ENCODE data around the gene CBX5.
"Not testable (repeated sequence)": the region's sequence is repeated elsewhere in the genome, so short reads cannot be mapped to it uniquely, and the experiment has no call there.

The CBX5 gene

DNA sequence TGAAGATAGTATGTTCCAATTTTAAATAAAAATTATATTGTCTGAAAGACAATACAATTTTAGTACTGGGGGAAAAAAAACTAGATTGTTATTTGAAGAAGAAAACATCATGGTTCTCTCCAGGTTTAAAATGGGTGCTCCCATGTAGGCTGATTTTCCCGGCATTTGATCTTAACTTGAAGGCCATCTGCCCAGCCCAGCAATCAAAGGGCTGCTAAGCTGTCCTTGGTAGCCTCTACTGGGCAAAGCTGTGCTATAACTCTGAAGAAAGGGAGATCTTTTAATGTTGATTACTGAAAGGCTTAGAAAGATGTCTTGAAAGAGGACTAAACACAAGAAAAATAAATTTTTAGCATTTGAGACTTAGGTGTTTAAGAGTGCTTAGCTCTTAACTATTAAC, 41.4 kb downstream of the CBX5 start:
- H3K4me3 ChIP-seq (ENCODE audit: low read length) = no peak overlapping the region
- DNase-seq (ENCODE audit: low read depth, low spot score) = no peak

DNA sequence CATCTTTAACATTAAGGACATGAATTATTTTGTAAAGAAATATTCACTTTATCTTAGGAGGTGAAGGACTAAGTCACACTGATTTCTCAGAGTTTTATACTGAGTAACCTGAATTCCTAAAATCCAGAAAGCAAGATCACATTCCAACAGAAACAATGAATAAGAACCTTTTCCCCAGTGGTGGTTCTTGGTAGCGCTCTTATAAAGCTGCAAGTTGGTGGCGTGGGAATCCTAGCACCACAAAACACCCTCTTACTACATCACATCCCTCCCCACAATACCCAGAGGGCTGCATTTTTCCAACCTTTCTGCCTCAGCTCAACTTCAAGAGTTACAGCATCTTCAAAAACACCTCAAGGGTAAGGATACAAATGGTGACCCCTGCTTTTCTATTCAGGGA, 47.1 kb downstream of the CBX5 start:
- DNase-seq (ENCODE audit: low read depth, low spot score) = no peak
- no peak overlapping the region for H3K4me3 ChIP-seq (ENCODE audit: low read length)

DNA sequence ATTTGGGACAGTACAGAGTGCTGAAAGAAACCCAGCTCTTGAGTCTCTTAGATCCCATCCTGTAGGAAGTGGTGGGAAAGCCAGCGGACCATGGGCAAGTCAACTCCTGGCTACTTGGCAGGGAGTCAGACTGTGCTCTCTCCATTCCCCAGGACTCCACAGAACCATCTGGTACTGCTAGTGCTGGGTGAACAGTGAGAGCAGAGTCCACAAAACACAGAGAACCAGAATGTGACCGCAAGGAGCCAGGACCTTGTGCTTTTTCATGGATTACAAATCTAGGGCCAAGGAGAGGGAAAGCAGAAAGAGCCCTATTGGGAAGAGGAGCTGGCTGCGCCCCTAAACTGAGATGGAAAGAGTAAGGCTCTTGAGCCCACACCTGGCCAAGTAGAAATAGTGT, 48.7 kb downstream of the CBX5 start:
- not testable (repeated sequence) for H3K4me3 ChIP-seq (ENCODE audit: low read length); DNase-seq (ENCODE audit: low read depth, low spot score)

DNA sequence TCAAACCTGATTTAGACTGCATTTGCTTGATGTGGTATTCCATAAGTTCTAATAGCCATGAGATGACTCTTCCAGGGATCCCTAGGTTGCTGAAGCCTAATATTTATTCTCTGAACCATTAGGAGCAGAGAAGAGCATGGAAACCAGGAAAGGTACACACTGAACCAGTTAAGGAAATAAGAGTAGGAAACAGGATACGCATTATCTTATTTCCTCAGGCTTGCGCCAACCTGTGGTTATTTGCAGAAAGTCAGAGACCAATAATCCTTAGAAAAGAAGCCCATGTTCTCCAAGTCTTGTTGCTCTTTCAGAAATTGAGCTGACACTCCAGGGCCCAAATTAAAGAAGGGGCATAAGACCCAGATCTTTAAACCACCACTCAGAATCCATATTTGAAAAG, 49.4 kb downstream of the CBX5 start:
- no peak for DNase-seq (ENCODE audit: low read depth, low spot score)
- H3K4me3 ChIP-seq (ENCODE audit: low read length) = no peak overlapping the region

DNA sequence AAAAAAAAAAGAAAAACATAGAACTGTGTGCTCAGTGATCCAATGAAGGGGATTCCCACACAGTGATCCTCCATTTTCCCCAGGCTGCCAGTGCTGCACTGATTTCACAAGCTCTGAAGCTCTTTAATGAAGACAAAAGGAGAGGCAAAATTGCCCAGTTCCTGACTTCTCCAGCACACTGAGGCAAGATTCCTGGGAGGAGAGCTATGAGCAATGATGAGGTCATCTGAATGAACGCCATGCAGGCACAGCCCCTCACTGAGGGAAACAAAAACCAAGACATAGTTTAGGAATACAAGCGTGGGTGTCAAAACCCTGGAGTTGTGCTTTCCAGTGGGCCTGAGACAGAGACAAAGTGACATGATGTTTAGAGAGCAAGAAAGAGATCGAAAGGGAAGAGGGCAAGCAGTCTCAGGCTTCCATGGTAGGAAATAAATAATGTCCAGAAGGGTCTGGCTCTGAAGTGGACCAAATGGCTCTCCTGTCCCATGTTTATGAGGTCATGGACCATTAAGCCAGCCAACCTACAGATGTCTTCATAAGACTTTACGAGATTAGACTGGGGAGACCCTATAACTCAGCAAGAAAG, 50.2 kb downstream of the CBX5 start:
- no peak for DNase-seq (ENCODE audit: low read depth, low spot score)
- no peak overlapping the region for H3K4me3 ChIP-seq (ENCODE audit: low read length)

DNA sequence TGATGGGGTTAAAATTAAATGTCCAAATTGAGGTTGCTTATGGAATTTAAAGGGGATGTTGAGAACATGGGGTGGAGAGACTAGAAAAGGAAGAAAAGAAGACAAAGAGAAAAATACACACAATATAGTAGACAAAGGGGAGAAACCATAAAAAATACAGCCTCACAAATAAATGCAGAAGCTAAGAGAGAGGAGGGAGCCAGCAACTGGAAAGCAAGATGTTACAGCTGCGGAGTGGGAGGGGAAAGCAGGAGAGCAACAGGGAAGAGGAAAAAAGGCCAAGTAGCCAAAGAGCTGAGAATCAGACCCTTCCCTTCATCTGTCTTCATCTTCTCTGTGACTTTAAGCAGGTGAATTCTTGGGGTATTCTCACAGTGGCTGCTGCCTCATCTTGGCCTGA, 51.5 kb downstream of the CBX5 start:
- no peak overlapping the region for H3K4me3 ChIP-seq (ENCODE audit: low read length)
- DNase-seq (ENCODE audit: low read depth, low spot score) = no peak

DNA sequence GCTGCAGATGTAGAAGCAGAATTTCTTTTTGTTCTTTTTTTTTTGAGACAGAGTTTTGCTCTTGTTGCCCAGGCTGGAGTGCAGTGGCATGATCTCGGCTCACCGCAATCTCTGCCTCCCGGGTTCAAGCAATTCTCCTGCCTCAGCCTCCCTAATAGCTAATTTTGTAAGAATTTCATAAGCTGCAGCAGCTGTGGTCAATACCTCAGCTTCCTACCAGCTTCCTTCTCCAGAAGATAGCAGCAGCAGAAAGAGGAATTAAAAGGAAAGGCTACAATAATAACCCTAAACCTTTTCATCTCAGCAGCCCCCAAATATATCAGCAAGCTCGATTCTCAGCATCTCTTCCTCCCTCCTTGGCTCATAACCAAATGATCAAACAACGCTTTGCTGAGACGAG, 52.0 kb downstream of the CBX5 start:
- not testable (repeated sequence) for DNase-seq (ENCODE audit: low read depth, low spot score); H3K4me3 ChIP-seq (ENCODE audit: low read length)

DNA sequence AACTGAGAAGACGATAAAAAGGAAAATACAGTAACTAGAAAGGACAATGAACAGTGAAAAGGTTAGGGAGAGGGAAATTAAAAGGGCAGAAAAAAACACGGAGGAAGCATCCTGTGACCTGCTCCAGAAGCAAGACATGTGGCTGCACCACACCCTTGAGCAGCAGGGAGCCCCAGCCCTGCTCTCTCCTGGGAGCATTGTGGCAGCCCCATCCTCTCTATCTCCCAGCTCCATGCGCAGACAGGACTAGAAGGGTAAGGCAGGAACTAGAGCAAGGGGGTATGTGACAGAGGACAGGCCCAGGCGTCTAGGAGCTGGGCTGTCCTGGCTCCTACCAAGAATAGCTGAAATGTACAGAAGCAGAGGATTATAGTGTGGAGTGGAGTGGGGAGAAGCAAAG, 52.5 kb downstream of the CBX5 start:
- no peak for DNase-seq (ENCODE audit: low read depth, low spot score)
- no peak overlapping the region for H3K4me3 ChIP-seq (ENCODE audit: low read length)

DNA sequence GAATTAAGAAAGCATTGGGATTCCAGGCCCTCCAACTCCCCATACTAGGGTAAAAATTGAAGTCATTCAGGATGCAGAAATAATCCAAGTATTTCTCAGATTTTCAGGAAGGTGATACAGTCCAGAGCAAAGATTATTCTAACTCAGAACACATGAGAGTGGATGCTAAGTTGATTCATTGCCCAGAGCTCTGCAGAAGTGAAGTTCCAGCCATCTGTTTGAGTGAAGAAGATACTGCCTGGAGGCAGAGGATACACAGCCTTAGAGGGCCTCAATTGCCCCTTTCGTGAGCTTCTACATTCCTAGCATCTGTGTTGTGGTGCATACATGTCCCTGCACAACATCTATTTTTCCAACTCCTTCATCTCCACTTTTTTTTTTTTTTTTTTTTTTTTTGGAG, 54.3 kb downstream of the CBX5 start:
- no peak for DNase-seq (ENCODE audit: low read depth, low spot score)
- H3K4me3 ChIP-seq (ENCODE audit: low read length) = no peak overlapping the region

DNA sequence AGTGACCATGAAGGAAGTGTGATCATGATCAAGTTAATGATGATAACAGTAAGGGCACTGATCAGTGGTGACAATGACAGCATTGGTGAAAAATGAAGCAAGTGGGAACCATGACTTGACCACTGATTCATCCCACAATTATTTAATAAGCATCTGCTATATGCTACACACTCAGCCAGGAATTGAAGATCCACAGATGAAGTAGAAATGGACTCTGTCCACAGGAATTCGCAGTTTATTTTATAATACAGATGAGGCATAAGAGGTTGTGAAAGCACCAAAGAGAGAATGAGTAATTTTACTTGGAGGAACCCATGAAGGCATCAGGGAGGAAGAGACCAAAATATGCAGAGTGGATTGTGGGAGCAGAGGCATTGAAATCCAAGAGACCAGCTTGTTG, 57.3 kb downstream of the CBX5 start:
- H3K4me3 ChIP-seq (ENCODE audit: low read length) = no peak overlapping the region
- no peak for DNase-seq (ENCODE audit: low read depth, low spot score)

DNA sequence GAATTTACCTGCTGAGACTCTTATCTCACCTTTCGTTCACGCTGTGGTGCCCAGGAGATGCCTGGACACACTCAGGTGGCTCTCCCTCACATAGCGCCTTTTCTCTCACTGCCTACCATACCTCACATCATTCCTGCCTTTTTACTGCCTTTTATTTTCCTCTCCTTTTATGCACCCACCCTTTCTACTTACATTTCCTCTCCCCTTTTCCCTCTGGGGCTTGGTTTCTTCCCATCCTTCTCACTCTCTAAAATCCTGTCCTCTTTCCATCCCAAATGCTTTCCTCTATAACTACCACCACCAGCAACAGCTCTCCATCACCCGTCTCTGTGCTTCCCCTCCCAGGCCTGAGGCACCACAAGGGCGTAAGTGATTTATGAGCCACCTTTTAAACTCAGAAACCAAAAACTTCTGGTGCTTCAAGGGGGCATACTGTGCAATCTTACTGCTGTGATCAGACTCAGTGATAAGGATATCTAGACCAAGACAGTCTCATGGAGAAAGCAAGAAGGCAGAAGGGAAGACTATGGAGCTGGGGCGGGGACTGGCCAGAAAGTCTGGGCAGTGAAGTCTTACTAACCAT, 58.4 kb downstream of the CBX5 start:
- DNase-seq (ENCODE audit: low read depth, low spot score) = no peak
- H3K4me3 ChIP-seq (ENCODE audit: low read length) = no peak overlapping the region

DNA sequence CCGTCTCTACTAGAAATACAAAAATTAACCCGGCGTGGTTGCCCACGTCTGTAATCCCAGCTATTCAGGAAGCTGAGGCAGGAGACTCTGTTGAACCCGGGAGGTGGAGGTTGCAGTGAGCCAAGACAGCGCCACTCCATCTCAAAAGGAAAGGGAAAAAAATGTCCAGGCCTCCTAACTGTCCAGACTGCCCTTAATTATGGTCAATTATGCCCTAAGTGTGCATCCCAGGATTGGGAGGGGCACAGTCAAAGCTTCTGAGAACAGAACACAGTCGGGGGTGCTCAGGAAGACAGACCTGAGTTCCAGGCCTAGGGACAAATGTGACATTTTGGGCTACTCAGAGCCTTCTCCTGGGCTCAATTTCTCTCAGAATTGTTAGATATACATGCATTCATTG, 59.4 kb downstream of the CBX5 start:
- no peak overlapping the region for H3K4me3 ChIP-seq (ENCODE audit: low read length)
- no peak for DNase-seq (ENCODE audit: low read depth, low spot score)

DNA sequence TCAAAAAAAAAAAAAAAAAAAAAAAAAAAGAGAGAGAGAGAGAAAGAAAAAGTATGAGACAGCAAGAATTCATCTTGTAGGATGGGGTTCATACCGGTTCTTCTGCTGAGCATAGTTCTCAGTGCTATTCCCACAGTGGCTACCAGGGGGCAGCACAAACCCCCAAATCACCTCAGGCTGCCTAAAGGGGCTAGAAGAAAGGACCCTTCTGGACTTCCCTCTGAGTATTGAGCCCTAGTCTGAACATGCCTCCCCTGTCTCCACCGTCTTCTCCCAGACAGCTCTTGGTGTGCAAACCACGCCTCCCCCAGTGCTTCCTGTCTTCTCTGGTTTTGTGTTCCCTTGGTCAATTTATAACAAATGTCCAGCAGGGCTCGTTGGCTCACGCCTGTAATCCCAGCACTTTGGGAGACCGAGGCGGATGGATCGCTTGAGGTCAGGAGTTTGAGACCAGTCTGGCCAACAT, 59.8 kb downstream of the CBX5 start:
- peak; percentile 66 for DNase-seq (ENCODE audit: low read depth, low spot score)
- H3K4me3 ChIP-seq (ENCODE audit: low read length) = no peak overlapping the region

DNA sequence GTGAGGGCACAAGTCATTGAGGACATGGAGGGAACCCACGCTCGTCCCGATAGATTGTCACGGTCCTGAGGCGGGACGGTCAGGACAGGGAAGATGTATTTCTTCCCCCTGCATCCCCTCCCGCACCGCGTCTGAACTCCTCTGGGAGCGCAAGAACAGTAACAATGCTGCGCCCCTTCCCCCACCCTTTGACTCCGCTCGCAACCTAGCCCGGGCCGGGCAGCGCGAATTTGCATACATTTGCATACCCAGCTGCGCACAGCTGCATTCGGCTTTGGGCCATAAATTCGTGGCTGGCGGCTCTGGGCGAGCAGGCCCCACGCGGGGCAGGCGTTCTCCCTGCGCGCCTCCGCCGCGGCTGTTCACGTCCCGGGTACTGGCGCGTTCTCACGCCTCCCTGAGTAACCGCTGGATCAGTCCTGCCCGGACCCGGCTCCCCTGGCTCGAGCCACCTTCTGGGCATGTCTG, 62.1 kb downstream of the CBX5 start:
- no peak overlapping the region for H3K4me3 ChIP-seq (ENCODE audit: low read length)

DNA sequence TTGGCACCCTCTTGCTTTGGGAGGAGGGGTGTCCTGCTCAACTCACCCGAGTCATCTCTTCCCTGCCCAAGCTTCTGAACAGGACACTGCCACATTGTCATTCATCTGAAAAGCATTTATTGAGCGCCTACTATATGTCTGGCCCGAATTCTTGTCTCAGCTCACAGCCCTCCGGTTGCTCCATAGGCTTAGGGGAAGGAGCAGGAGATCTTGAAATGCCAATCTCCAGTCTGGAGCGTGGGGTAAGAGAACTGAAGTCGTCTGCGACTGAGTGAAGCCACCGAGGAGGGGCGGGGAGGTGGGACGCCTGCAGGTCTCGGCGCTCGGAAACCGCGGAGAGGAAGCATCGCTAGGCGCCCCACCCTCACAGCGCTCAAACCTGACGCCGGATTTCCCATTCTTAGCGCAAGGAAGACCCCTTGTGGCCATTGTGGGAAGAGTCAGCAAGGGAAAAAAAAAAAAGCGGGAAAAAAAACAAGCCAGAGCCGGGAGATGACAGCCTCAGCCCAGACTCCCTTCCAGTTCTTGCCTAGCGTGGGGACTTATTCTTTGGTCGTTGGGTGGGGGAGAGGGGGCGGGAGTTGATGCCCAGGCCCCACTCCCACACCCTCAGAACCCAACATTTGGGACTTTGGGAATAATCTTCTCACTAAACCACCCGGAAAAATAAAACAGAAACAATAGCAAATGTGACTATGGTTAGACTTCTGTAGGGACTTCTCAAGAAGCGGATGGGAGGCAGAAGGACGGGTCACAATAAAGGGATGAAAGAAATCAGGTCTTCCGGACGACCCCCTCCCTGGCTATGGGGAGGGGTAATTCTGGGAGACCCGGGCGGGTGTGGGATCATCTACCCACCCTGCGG, 62.9 kb downstream of the CBX5 start:
- peak; percentile 95 for DNase-seq (ENCODE audit: low read depth, low spot score)
- H3K4me3 ChIP-seq (ENCODE audit: low read length) = peak overlapping the region; percentile 57

More for the DNA sequence above, 62.1 kb downstream of the CBX5 start:
- no peak for DNase-seq (ENCODE audit: low read depth, low spot score)

DNA sequence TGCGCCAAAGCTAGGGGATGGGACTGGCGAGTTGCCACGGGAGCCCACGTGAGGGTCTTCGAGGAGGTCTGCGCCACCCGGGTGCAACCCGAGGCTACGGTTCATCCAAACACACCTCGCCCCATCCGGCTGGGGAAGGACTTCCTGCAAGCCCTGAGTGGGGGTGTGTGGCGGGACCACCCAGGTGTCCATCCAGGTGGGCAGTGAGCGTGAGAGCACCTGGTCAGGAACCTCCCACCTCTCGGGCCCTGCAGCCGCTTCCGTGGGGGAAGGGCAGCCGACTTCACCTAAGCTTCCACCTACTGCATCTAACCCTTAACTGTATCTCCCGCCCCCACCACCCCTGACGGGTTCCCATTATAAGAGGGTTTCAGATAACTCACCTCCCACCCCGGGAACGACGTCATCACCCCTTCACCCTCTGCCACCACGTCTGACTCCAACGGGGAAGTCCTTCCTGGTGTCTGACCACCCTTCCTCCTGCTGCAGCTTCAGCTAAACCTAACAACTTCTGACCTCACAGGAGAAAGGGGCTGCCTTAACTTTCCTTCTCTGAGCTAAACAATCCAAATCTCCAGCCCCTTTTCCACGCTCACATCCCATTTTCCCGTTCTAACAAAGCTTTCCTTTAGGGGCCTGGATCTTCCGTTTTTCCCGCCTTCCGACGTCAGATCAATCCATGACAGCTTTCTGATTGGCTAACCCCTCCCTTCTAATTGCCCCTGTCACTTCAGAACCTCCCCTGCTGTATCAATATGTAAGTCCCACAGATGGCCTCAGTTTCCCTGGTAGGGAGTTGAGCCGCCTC, 63.7 kb downstream of the CBX5 start:
- peak overlapping the region; percentile 57 for H3K4me3 ChIP-seq (ENCODE audit: low read length)
- peak; percentile 29 for DNase-seq (ENCODE audit: low read depth, low spot score)

DNA sequence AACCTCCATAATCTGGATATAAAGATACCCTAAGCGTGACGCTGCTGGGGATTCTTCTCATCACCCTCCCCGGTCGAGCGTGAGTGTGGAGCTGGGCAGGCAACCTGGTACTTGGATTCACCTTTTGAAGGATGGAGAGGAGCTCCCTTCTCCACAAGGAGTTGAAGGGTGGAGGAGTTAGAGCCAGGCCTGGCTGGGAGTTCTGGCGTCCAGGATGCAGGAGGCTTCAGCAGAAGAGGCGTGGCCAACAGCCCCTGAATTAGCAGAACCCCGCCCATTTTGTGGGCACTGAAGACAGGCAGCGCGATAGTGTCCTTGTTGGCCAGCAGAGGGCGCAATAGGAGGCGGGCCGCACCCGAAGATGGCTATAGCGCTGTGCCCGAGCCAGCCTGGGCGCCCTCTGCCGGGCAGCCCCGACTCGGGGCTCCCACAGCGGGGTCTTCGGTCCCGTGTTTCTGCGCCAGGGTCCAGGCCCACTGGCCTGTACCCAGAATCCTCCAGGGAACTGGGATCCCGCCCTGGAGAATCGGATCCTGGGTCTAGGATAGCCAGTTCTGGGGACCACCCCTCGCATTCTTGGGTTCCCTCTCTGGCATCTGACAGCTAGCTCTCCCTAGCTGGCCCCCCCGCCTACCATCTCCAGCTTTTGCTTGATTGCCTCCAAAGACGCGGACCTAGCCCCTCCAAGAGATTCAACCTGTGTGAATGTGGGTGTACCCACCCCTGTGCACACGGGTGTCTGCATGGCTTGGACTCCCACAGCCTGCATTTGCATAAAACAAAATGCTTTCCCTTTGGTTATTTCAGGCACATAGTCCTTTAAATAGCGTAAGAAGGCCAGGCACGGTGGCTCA, 65.1 kb downstream of the CBX5 start:
- peak; percentile 89 for DNase-seq (ENCODE audit: low read depth, low spot score)
- peak overlapping the region; percentile 45 for H3K4me3 ChIP-seq (ENCODE audit: low read length)

DNA sequence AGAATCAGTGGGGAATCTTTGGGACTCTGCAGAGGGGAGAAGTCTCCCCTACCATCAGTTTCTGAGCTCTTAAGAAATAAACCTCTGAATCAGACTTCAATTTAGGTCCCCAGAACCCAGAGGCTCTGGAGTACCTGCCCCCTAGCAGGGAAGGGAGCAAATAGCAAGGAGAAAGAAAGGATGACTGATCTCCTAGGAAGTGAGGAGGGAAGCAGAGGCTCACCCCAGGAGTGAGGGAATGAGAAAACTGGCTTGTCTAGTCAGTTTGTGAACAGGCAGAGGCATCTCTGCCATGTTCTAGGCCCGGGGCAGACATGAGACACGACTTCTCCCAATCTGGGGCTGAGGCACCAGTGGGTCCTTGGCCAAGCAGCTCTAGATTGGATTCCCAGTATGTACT, 66.8 kb downstream of the CBX5 start:
- no peak for DNase-seq (ENCODE audit: low read depth, low spot score)
- no peak overlapping the region for H3K4me3 ChIP-seq (ENCODE audit: low read length)

DNA sequence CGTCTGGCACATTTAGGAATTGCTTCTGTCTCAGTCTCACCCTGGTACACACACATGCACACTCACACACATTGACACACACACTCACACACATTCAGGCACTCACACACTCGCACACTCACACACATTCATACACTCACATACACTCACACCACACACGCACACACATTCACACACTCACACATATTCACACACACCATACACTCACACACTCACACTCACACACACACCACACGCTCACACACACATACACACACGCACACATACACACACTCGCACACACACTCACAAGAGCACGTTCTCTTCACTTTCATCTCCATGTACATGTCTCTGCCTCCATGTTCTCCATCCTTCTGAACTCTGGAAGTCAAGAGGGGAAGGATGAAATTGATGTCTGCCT, 68.0 kb downstream of the CBX5 start:
- DNase-seq (ENCODE audit: low read depth, low spot score) = no peak
- H3K4me3 ChIP-seq (ENCODE audit: low read length) = no peak overlapping the region

All from Jurkat, Clone E6-1 (cell line).